Ovary (tissue), 9 donors: Measurements from ENCODE around the gene NPL. TPM values are rescaled to one million over a fixed set of nuclear protein-coding genes. Genes with fewer than 3 reads are reported as not detected.

ENCODE experiments used
- DNase-seq, 5 donors: peaks; one replicate each; pipeline ENCODE4 v3.0.0-alpha.2; 2019 to 2020
- H3K27ac ChIP-seq, 2 donors: fragments of 200-600 bp; one replicate each; pipeline versions ENCODE4 v1.5.1 to v1.8.0; 2019 to 2022
- H3K27me3 ChIP-seq: fragments of 200-600 bp; one replicate; pipeline ENCODE4 v1.8.0; 2022
- H3K36me3 ChIP-seq: fragments of 200-600 bp; sonication (generic); one replicate; pipeline ENCODE4 v1.5.1; 2019
- H3K4me1 ChIP-seq: one replicate; pipeline ENCODE4 v1.8.1; 2013; ENCODE audit warnings: mild to moderate bottlenecking, moderate library complexity; ENCODE audit not compliant: insufficient read depth
- H3K4me3 ChIP-seq: fragments of 200-600 bp; sonication (generic); one replicate; pipeline ENCODE4 v1.5.1; 2017
- H3K9me3 ChIP-seq, 2 donors: fragments of 200-600 bp in 1 of 2; sonication (generic) in 1 of 2; one replicate each; pipeline versions ENCODE4 v1.5.1 to v1.8.1; 2013 to 2019; ENCODE audit warnings: mild to moderate bottlenecking in 1 of 2, moderate library complexity in 1 of 2
- EP300 ChIP-seq: sonication (generic); formaldehyde crosslinking; IDR thresholded peaks from one replicate; pipeline ENCODE4 v1.6.1; 2017; ENCODE audit warnings: antibody characterized with exemption
- POLR2A ChIP-seq: fragments of 450-650 bp; IDR thresholded peaks from one replicate; pipeline ENCODE4 v1.6.1; 2017; ENCODE audit warnings: antibody characterized with exemption, mild to moderate bottlenecking, moderate library complexity
- WGBS, 3 donors: extraction: QIAGEN DNeasy Blood & Tissue Kit in 1 of 3; methylation state at CpG; one replicate each; pipeline versions ENCODE4 v1.1.5 to v1.1.7; 2013 to 2017; 5-methylcytosine and 5-hydroxymethylcytosine counted together
- intact Hi-C, 4 donors: fragments of 100-400 bp; cut with DNase I; formaldehyde crosslinking; loops; one replicate each; pipeline versions ENCODE4 v1.11.0 to v1.15.1; 2022 to 2023
- polyA plus RNA-seq, 2 donors: library from polyadenylated mRNA; stranded (reverse); fragments of 200-250 nt in 1 of 2; fragments of 350-450 nt in 1 of 2; fragmentation: Illumina TruSeq in 1 of 2; extraction: RNeasy Lipid Tissue Mini Kit (QIAGEN cat#74804) in 1 of 2; gene quantifications; one replicate each; pipeline ENCODE4 v1.2.3, GENCODE V29; 2013 to 2014
- total RNA-seq, 7 donors: library from RNA; depleted of rRNA in 2 of 7; stranded (reverse); fragments of >200 nt in 2 of 7; fragmentation: NEBNext Ultra II Directional in 3 of 7; extraction: Animal tissue kit (Norgen Biotek cat#: 25700) in 3 of 7; gene quantifications; one replicate each; pipeline versions ENCODE4 v1.1.0 to v1.2.4, GENCODE V29; 2016 to 2023
- TF ChIP-seq, protein P1 (sequence below), 3 donors: fragments of 450-650 bp in 2 of 3; fragments of 200-600 bp in 1 of 3; IDR thresholded peaks; one replicate each; pipeline versions ENCODE4 v1.5.1 to v1.8.0; 2016 to 2022; ENCODE audit warnings: antibody characterized with exemption in 3 of 3, mild to moderate bottlenecking in 1 of 3
- donor health status: DM: no; HTN: no; CAD: no; lungs with moderate emphysema.
- donor health status: DM: no; HTN: no; CAD: no.
- donor health status: Bipolar disorder and iron deficiency.
- donor health status: DM: yes; HTN: yes; CAD: no.
- donor health status: DM: no; HTN: no; CAD: no.
- donor health status: DM: yes; HTN: yes; CAD: no.

NPL gene
- total and polyA plus RNA-seq, 9 donors: 2.3 to 26.0 (median 3.7) TPM

- TF ChIP-seq, protein P1, sequence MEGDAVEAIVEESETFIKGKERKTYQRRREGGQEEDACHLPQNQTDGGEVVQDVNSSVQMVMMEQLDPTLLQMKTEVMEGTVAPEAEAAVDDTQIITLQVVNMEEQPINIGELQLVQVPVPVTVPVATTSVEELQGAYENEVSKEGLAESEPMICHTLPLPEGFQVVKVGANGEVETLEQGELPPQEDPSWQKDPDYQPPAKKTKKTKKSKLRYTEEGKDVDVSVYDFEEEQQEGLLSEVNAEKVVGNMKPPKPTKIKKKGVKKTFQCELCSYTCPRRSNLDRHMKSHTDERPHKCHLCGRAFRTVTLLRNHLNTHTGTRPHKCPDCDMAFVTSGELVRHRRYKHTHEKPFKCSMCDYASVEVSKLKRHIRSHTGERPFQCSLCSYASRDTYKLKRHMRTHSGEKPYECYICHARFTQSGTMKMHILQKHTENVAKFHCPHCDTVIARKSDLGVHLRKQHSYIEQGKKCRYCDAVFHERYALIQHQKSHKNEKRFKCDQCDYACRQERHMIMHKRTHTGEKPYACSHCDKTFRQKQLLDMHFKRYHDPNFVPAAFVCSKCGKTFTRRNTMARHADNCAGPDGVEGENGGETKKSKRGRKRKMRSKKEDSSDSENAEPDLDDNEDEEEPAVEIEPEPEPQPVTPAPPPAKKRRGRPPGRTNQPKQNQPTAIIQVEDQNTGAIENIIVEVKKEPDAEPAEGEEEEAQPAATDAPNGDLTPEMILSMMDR (IDR thresholded peaks at IDR 0.05): peak in 2 of 3 donors; percentile 29 to 46
- no peak for TF ChIP-seq EP300
- H3K36me3 ChIP-seq: no peaks in the 10 kb centered on the region
- H3K27ac ChIP-seq: no peak overlapping the region
- H3K4me1 ChIP-seq: peaks cover 5% of the 10 kb centered on the region
- WGBS, 3 donors: 38 to 48% (median 45%) methylated on average over 6 of the region's 6 CpGs
- no peaks in the 10 kb centered on the region for H3K9me3 ChIP-seq
- H3K4me3 ChIP-seq: no peak overlapping the region
- intact Hi-C loops: loop anchor here (2.0 to 10.0 kb wide), 4 partner anchors 179 to 697 kb away; no protein-coding TSS in a partner anchor
- peak; percentile 51 to 77 (median 70) for DNase-seq
- H3K27me3 ChIP-seq: no peaks in the 10 kb centered on the region
Measured at GRCh38 chr1:182781841-182782586, 7.6 kb upstream of the NPL start.

- Histone ChIP-seq H3K4me3 (no peak overlapping the region), H3K36me3 (no peaks in the 10 kb centered on the region), H3K4me1 (peaks cover 3% of the 10 kb centered on the region), H3K9me3 (no peaks in the 10 kb centered on the region), H3K27ac (no peak overlapping the region), H3K27me3 (no peaks in the 10 kb centered on the region)
- DNase-seq: no peak
- no peak for TF ChIP-seq EP300
- no peak for TF ChIP-seq POLR2A
- TF ChIP-seq, protein P1 (IDR thresholded peaks at IDR 0.05): no peak
- intact Hi-C loops: loop anchor here (2.0 to 10.0 kb wide), 4 partner anchors 180 to 698 kb away; no protein-coding TSS in a partner anchor
Measured at GRCh38 chr1:182782587-182782913, 7.0 kb upstream of the NPL start.

GRCh38 chr1:182783068-182783467 lies 6.5 kb upstream of the NPL start:
- DNase-seq: no peak
- no peaks in the 10 kb centered on the region for H3K9me3 ChIP-seq
- intact Hi-C loops: loop anchor here (2.0 to 10.0 kb wide), 4 partner anchors 180 to 698 kb away; no protein-coding TSS in a partner anchor
- H3K27ac ChIP-seq: no peak overlapping the region
- no peaks in the 10 kb centered on the region for H3K36me3 ChIP-seq
- H3K4me1 ChIP-seq: peaks cover 3% of the 10 kb centered on the region
- TF ChIP-seq POLR2A (no peak), EP300 (no peak)
- TF ChIP-seq, protein P1 (IDR thresholded peaks at IDR 0.05): no peak
- H3K27me3 ChIP-seq: no peaks in the 10 kb centered on the region
- no peak overlapping the region for H3K4me3 ChIP-seq
- WGBS, 3 donors: 62 to 75% (median 73%) methylated on average over 2 of the region's 2 CpGs

DNA sequence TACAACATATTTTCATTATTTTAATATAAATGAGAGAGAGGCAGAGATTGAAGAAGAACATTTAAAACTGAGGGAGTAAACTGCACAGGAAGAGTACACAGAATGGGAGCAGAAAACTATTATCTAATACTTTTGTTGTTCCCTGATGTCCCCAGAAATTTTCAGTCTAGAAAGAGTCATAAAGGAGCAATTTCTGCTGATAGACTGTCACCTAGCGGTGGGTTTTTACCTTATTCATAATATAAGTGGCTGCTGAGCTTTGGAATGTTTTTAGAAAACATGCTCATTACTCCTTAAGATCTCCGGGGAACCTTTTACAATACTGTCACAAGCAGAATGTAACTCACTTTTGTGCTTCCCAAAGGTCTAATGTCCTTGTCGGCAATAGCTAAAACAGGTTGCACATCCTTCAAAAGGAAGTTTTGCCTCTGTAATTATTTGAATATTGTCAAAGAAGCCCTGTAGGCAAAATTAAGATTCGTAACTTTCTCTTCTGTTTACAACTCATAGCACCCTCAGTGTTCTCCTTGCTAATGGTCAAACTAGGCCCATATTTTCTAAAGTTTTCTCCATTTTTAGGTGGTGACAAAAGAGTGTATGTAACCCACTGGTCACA lies 4.9 kb upstream of the NPL start:
- TF ChIP-seq, protein P1 (IDR thresholded peaks at IDR 0.05): peak; percentile 66 to 85 (median 85)
- TF ChIP-seq EP300: no peak
- TF ChIP-seq POLR2A: no peak
- Histone ChIP-seq H3K27ac (no peak overlapping the region), H3K4me3 (no peak overlapping the region), H3K9me3 (no peaks in the 10 kb centered on the region), H3K36me3 (no peaks in the 10 kb centered on the region), H3K27me3 (no peaks in the 10 kb centered on the region), H3K4me1 (peaks cover 3% of the 10 kb centered on the region)
- intact Hi-C loops: loop anchor here in 3 of 4 donors (1.0 to 10.0 kb wide), 5 partner anchors 184 to 700 kb away; no protein-coding TSS in a partner anchor
- WGBS, 3 donors: 27 to 35% (median 28%) methylated on average over 4 of the region's 4 CpGs
- peak in 1 of 5 donors; percentile 29 for DNase-seq
